ENCODE results near the gene SFXN5.

Gene SFXN5

DNA sequence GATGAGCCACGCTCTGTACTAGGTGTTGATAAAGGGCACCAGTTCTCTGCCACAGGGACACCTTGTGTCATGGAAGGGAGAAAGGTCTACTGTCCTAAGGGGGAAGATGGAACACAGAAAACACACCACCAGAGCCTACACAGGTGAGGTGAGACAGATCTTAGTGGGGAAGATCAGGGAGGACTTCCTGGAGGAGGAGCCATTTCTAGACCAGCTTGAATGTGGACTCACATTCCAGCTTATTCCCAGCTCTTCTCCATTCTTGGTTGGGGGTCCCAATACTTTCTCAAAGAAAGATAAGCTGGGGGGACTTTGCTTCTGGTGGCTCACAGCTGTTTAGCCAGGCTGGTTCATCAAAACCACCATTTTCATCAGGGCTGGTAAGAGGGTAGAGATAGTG is 118.0 kb downstream of the SFXN5 start:
- DNase-seq, result no peak

DNA sequence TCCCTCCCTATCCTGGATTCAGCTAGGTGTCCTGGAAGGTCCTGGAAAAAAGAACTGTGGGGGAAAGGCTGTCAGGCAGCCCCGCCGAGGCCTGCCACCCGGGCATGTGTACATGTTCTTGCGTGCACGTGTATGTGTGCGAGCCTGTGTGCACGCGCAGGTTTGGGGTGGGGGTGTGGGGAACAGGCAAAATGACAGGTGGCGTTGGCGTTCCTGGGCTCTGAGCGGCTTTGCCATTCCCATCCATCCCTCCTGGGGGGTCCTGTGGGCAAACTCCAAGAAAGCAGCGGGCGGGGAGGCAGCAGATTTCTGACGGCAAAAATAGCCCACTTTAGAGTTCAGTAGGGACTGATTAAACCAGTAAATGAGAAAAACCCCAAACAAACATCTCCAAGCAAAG is 118.6 kb downstream of the SFXN5 start:
- DNase-seq, result no peak

DNA sequence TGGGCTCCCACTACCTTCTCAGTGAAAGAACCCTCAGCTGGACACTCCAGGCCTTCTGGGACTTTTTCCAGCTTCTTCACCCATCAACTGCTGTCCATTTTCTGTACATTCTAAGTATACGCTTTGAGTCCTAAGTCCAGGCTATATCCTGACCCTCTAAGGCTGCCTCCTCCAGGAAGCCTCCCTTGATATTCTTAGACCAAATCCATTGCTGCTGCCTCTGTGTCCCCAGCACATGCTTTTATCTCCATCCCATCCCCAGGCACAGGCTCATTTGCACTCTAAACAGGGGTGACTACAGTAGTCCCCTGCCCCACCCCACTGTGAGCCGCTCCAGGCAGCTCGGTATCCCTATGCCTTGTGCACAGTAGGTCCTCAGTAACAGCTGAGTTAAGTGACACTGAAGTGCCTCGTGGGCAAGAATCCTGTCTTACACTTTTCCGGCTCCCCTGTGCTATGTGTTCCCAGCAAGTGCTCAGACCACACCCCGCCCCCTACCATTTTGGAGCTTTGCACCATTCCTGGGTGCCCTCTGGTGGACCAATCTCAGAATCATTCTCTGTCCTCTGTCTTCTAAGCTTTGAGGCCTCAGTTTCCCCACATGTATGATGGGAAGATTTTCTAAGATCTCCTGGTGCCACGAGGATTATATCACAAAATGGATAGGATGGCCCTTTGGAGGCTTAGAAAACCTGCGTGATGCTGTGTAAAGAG is 119.2 kb downstream of the SFXN5 start:
- no peak for DNase-seq

DNA sequence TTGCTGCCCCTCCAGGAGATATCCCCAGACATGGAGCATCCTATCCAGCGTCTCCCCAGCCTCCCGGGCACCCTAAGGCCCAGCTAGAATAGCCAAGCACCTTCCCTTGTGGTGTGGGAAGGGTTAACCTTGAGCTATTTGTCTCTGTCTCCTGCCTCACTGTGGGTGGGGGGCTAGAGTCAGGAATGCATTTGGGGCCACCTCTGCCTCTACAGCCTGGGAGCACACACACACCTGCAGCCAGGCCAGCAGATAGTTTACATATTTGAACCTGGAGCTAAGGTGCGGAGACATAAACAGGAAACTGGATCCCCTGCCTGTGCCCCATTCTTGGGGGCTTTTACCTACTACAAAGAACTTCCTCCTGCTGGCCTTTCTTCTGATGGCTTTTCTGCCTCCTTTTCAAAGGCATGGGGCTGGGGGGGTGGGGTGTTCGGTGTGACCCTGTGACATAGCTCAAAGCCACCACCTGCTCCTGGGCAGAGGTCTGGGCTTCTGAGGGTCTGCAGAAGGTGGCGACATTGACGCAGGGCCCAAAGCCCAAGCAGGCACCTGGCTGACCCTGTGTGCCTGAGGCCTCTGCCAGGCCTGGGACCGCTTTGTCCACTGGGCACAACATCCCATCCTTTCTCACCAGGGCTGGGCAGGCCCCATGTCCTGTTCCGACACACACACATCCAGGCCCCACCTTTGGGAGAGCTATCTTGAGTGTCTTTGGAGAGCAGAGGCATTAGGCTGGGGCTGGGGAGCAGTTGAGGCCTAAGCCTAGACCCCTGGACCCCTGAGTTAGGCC is 120.0 kb downstream of the SFXN5 start:
- no peak for DNase-seq

DNA sequence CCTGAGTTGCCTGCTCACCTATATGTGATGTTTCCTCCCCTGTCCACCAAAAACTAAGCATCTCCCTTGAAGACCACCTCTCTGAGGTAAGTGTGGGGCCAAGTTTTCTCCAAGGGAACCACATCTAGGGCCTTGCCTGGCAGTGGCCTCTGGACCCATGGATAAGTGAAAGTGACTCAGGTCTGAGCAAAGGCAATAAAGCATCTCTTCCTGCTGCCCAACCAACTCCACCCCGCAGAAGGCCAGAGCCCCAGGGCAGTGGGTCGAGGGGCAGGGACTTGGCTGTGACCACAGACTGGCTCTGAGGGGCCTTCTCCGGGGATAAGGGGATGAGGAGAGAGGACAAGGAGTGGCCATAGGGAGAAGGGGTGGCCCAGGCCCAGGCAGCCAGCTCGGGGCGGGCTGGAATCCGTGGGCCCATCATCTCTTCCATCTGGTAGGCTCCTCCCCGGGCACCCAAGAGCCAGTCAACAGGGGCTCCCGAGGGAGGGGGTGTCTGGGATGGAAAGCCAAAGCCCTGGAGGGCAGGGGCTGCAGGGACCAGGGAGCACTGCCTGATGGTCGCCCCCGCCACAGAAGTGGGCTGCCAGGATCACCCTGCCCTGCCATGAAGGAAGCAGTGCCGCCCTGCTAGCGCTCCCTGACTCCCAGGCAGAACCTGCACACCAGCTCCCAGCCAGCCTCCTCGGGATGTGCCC is 120.8 kb downstream of the SFXN5 start:
- DNase-seq, result no peak

DNA sequence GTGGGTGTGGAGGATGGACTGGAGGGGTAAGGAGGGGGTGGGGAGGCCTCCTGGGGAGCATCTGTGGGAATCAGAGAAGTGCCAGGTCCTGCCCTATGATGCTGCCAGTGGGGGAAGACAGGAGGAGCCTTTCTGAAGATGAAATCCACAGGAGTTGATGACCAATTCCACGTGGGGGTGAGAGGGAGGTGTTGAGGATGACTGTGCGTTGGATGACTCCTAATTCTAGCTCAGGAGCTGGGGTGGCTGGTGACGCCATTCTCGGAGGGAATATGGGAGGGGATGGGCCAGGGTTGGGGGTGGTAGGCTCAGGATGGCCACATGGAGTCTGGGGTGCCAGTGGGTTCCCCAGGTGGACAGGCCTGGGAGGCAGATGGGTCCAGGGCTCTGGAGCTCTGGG is 121.9 kb downstream of the SFXN5 start:
- DNase-seq, result no peak

DNA sequence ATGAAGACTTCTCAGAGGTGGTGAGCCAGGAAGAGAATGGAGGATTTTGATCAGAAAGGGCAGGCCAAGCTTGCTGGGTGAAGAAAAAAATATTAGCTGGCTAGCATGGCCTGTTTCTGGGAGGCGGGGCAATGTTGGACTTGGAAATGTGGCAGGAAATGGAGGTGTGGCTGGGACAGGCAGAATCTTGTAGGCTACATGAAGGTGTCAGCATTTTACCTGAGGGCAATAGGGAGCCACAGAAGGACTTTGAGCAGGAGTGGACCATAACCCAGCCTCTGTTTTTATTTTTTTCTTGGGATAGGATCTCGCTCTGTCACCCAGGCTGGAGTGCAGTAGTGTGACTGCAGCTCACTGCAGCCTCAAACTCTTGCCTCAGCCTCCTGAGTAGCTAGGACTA is 122.5 kb downstream of the SFXN5 start:
- DNase-seq, result no peak

DNA sequence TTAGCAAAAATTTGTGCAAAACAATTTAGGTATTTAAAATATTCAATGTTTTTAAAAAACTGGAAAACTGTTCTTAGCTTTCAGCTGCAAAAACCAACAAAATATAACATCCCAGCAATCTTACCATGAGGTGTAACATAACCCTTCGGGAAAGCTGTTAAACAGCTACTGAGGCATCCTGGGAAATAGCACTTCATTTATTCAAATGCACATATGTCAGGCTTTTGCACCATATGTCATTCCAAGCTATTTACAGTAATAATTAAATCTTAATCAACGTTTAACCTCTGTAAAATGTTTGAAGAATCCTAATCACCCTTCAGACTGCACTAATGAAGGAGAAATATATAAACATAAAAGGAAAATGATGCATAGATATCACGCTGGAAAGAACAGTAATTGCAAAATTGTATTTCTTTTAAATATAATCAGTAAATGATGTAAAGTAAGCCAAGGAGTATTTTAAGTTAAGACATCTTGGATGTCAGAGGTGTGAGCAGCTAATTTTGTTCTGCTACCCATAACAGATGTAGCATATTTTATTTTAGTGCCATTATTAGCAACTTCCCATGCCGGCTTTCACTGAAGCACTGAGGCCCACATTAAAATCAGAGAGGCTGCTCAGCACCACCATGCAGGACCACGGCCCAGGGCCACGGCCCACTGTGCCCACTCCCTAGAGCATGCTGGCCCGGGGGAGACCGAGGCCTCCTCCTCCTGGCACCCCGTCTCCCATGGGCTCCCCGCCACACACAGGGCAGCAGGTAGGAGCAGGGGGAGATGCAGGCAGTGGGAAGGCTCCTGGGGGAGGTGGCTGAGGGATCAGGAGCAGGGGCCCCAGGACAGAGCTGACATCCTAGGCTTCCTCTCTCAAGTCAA is 123.3 kb downstream of the SFXN5 start:
- peak; percentile 82 for DNase-seq

DNA sequence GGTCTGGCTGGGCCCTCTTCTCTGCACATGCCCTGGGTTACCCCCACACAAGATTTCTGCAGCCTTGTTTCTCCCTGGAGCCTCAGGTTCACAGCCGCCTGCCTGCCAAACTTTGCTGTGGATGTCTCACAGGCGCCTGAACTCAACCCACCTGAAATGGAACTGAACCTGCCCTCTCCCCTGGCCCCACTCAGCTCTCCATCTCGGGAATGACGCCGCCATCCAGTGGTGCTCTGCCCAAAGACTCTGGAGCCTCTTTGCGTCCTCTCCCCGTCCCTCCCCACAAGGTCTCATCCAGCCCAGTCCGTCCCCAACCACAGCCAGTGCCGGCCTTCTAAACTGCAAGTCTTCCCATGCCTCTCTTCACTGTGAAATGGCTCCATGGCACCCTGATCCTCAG is 125.0 kb downstream of the SFXN5 start:
- DNase-seq, result no peak

DNA sequence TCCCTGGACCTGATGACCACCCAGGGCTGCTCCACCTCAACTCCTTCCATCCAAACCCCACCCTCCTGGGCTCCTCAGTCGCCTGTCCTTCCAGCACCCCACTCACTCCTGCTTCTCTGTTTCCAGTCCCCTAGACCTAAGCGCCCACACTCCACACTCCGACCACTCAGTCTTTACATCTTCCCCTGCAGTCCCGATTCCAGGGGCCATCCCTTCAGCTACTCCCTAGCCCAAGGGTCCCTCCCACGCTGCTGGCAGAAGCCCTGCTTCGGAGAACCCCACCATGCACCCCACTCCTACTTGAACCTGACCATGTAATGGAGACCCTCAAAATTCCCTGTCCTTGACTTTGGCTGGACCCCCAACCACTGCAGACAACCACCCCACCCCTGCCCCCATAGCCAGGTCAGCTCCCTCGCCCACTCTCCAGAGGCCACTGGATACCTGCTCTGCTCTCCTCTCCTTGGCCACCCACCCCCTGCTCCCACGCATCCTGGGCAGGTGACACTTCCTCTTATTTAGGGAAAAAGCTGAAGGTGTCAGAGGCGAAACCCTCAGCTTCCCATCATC is 126.0 kb downstream of the SFXN5 start:
- DNase-seq, result no peak

DNA sequence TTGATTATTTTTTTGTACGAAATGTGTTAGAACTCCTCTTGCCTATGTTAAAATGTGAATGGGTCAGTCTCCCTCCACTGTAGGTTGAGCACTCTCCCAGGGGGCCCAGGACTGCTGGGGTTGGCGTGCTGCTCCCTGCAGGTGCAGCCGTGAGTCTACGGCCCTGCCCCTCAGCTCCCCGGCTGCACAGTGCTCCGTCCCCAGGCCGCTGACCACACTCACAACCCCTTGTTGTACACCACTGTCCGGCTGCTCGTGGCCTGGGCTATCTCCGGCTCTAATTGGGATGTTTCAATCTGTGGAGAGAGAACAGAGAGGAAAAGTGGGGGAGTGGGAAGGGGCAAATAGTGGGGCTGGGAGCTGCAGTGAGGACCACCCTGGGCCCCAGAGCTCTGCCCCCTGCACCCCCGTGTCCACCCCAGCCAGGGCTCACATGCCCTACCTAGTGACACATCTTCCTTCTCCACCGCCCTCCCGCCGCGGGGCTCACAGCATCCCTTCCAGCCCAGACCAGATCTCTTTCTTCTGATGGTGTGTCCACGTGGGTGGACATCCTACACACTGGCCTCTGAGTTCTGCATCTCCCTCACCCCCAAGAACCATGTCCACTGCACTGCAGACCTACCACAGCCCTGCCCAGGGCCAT is 126.6 kb downstream of the SFXN5 start:
- no peak for DNase-seq

DNA sequence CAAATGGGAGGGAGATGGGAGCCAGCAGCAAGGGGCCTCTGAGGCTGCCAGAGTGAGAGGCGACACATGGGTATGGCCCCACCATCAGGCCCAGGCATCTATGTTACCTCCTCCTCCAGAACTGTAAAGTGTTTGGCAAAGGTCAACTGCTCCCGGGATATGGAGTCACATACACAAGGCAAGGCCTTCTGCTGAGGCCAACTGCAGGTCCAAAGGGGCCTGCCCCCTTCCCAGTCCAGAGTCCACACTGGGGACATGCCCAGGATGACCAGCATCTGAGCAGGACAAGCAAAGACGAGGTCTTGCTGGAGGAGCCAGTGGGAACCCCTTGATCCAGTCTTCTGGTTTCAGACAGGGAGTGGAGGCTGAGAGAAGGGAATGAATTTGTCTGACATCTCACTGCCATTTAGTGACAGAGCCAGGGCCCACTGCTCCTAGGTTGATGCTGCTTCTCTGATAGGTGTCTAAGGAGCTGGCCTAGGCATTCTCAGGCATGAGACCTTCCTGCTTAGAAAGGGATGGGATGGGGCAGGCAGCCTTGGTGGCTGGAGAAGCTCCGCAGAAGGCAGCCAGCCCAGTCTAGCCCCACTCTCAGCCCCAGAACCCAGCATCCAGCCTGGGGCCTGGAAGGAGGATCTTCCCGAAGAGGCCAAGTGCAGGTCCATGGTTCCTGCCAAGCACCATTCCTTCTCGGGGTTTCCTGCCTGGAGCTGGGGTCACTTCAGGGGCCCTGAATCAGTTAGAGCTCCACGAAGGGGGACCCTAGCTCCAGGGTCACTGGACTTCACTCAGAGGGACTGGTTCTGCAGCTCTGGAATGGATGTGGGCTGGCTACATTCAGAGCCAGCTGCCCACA is 127.7 kb downstream of the SFXN5 start:
- no peak for DNase-seq

DNA sequence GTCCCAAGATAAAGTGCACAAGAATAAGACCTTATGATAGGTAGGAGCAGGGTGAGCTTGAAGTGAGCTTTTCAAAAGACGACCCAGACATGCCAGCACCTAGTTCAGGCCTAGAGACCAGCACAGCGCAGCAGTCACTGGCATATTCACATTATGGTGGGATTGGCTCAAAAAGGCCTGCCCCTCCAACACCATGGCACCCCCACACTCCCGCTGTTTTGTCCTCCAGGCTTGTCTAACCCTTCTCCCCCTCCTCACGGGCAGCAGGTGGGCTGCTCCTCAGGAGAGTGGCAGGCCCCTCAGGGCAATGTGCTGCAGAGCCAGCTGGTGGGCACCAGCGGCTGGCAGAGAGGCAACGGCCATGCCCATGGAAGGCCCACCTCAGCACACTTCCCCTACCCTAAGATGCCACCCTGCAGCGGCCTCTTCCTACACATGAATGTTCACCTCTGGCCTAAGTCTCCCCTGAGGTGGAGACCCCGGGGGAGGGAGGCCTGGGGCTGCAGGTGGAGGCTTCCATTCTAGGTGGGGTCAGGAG is 128.6 kb downstream of the SFXN5 start:
- no peak for DNase-seq

DNA sequence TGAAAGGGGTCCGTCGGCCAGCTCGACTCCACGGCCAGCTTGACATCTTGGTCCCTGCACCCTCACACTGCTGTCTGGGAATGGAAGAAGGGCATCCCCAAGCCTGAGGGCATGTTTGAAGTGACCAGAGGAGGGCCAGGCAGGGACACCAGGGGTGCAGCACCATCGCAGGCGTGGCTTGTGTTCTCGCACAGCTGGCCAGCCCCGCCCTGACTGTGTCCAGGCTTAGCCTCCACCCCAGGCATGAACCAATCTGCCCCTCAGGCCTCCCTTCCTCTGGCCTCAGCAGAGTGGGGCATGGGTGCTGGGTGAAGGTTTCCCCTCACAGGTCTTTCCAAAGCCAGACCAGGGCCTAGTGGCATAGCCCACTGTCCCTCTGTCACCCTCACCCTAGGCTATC is 129.2 kb downstream of the SFXN5 start:
- no peak for DNase-seq

DNA sequence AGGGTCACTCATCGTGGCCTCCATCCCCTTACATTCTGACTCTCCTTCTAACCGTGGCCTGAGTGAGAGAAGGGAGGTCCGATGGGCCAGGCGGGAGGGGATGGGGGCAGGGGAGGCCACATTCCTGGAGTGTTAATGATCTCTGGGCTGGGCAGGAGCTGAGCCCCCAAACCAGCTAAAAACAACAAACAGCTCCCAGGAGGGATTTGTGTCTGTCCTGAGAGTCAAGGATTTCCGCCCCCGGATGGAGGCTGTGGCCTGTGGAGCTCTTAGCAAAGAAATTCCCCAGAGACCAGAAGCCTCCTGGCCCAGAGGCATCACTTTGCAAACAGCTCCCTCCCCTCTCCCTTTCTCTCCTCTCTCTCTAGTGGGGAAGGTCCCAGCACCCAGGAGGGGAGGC is 130.7 kb downstream of the SFXN5 start:
- no peak for DNase-seq

DNA sequence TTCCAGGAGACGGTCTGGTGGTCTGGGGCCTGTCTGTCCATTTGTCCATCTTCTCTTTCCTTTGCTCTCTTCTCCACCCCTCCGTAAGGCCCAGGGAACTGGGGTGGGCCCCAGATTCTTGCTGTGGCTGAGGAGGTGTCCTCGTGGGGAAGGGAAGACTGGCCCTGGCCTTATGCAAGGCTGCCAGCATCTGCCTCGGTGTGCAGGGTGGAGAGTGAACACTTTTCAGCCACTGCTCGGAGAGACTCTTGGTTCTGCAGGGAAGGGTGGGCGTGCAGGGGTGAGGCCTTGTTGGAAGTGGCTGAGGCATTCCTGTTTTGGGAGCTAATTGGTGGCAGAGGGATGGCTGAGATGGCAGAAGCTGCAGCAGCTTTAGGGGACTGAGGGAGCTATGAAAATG is 131.2 kb downstream of the SFXN5 start:
- DNase-seq, result no peak

DNA sequence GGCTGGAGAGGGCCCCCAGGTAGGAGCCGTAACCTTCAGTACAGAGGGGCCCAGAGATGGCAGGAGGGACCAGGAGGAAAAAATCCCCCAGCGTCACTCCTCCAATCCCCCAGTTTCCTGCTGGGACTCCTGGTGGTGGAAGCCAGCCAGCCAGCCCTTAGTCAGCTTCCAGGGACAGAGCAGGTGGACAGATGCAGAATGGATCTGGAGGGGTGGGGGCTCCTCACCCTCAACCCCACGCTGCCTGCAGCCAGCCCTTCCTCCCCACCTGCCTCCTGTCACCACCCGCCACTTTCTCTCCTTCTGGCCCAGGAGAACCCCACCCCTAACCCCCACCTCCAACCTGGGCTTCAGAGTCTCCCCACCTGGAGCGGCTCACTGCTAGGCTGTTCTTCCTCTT is 133.1 kb downstream of the SFXN5 start:
- no peak for DNase-seq

DNA sequence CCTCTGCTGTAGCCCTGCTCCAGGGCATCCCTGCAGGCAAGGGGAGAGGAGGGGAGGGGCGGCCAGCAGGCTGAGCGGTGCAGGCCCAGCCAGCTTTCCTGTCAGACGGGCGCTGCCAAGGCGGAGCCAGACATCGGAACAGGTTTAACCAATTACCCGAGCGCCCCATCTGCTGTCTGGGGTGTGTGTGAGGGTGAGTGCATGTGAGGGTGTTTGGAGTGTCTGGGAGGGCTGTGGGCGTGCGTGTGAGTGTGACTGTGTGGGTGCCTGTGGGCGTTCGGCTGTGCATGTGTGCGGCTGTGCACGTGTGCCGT is 134.2 kb downstream of the SFXN5 start:
- DNase-seq, result peak; percentile 78

DNA sequence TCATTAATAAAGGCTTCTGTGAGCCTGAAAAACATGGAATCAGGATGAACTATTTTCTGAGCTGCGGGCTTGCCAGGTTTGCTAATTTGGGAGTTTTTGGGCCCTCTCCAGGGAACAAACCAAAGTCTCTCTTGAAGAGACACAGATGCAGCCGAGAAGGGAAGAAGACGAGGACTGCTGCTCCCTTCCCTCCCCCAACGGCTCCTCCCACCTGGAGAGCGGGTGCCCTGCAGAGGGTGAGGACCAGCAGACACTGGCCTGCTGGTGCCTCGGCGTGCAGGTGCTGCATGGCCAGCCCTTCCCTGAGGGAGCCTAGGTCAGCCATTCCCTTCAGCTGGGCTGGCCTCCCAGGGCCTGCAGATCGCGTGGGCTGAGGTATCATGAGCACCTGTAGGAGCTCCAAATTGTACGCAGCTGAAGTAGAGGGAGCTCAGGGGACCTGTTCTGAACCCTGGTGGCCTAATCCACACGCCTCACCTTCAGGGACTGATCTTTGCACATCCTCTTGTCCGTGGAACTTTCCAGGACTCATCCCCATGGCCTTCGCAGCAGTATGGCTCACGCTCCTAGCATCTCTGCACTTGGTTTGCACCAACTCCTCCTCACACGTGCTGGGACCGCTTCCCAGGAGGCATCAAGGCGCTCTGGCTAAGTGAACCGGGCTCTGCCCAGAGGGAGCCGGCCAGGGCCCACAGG is 134.7 kb downstream of the SFXN5 start:
- DNase-seq, result no peak

DNA sequence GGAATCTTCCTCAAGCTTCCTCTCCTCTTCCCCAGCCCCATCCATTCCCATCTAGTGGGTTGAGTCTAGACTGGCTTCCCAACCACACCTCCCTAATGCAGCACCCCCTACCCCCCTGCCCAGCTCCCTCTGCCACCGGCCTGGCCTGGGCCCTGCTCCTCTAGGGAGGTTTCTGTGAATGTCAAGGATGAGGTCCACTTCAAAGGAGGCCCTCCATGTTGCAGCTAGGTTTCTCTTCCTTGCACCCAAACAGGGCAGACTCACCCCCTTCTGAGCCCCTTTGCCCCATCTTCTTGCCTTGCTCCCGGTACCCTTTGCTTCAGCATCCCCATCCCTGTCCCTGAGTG is 135.9 kb downstream of the SFXN5 start:
- DNase-seq, result no peak
